K562 (cell line): Measurements from ENCODE around the gene PRKAR2B. TPM values are rescaled to one million over a fixed set of nuclear protein-coding genes. Genes with fewer than 3 reads are reported as not detected.
A peak's percentile ranks its signal among the peaks of the same experiment; 100 is the strongest.

ENCODE experiments used
- ATAC-seq: fragments of 200-7000 bp; cut with Tn5 transposase; 3 replicates; pipeline ENCODE4 v1.9.1; 2020; ENCODE audit warnings: moderate library complexity
- BruUV-seq: library from RNA; stranded (reverse); fragments of 400-500 nt; replicated peaks from 2 replicates; lab custom pipeline; 2021; lab: Mats Ljungman, UMichigan
- CTCF ChIA-PET: fragments of 300-600 bp; formaldehyde crosslinking; extraction: SDS; loops from one replicate; lab custom pipeline; 2021; ENCODE audit warnings: low intra/inter-chr PET ratio; lab: Yijun Ruan, JAX
- POLR2A ChIA-PET: fragments of 300-600, 350-650 bp; sonication (Branson Sonifier 250); formaldehyde crosslinking; extraction: SDS; loops from one replicate; lab custom pipeline; 2021; ENCODE audit warnings: antibody characterized with exemption, inconsistent platforms; lab: Yijun Ruan, JAX
- DNase-seq, 4 experiments: peaks; one replicate each; pipeline versions ENCODE4 v3.0.0 to v3.0.0-alpha.2; 2011 to 2018; ENCODE audit warnings: low spot score in 3 of 4, mixed read lengths in 3 of 4; ENCODE audit errors: extremely low read depth in 1 of 4
- FAIRE-seq: peaks from 2 replicates; lab custom pipeline; 2011; peaks lifted over from hg19 to GRCh38; lab: Jason Lieb, UNC
- H2AFZ ChIP-seq: 2 replicates; pipeline ENCODE4 v1.6.0; 2011; ENCODE audit warnings: low read depth, low read length, control low read depth, inconsistent platforms
- H3K27ac ChIP-seq: fragments of 200-600 bp; 3 replicates; pipeline ENCODE4 v1.8.0; 2011; ENCODE audit warnings: low read depth, mild to moderate bottlenecking, control low read depth, inconsistent platforms, low read length, moderate library complexity, mixed read lengths; ENCODE audit errors: extremely low read depth
- H3K27me3 ChIP-seq, 2 experiments: fragments of 300-600 bp in 1 of 2; 2 replicates in 1 of 2; 3 replicates in 1 of 2; pipeline versions ENCODE4 v1.6.0 to v1.8.0; 2011; ENCODE audit warnings: inconsistent platforms in 2 of 2, low read length in 2 of 2, mild to moderate bottlenecking in 1 of 2, mixed read lengths in 1 of 2, moderate library complexity in 1 of 2; ENCODE audit not compliant: control insufficient read depth in 2 of 2, insufficient read depth in 2 of 2
- H3K36me3 ChIP-seq: fragments of 300-600 bp; 3 replicates; pipeline ENCODE4 v1.8.0; 2011; ENCODE audit warnings: mild to moderate bottlenecking, low read length, inconsistent platforms; ENCODE audit not compliant: control insufficient read depth, insufficient read depth
- H3K4me1 ChIP-seq, 2 experiments: fragments of 200-600 bp in 1 of 2; replicated peaks in 1 of 2; 2 replicates in 1 of 2; 3 replicates in 1 of 2; pipeline versions ENCODE4 v1.5.1 to v1.8.0; 2011; ENCODE audit warnings: inconsistent platforms in 2 of 2, low read length in 2 of 2, mild to moderate bottlenecking in 1 of 2, mixed read lengths in 1 of 2, moderate library complexity in 1 of 2; ENCODE audit not compliant: control insufficient read depth in 2 of 2, insufficient read depth in 2 of 2
- H3K4me2 ChIP-seq: 2 replicates; pipeline ENCODE4 v1.6.1; 2011; ENCODE audit warnings: low read length, control low read depth, inconsistent platforms, mixed read lengths; ENCODE audit not compliant: insufficient read depth
- H3K4me3 ChIP-seq: fragments of 200-600 bp; sonication (generic), shearing (Covaris generic); 2 replicates; pipeline ENCODE4 v1.5.1; 2016; ENCODE audit warnings: control low read depth, inconsistent platforms
- H3K79me2 ChIP-seq: fragments of 200-600 bp; 3 replicates; pipeline ENCODE4 v1.8.0; 2011; ENCODE audit warnings: low read length, inconsistent platforms; ENCODE audit not compliant: control insufficient read depth, insufficient read depth
- H3K9ac ChIP-seq, 2 experiments: 2 replicates each; pipeline versions ENCODE4 v1.6.0 to v1.6.1; 2011; ENCODE audit warnings: low read depth in 2 of 2, low read length in 2 of 2, control low read depth in 1 of 2, inconsistent platforms in 1 of 2, mild to moderate bottlenecking in 1 of 2, mixed read lengths in 1 of 2; ENCODE audit not compliant: insufficient read depth in 1 of 2
- H3K9me1 ChIP-seq: one replicate; pipeline ENCODE4 v1.6.0; 2011; ENCODE audit warnings: inconsistent platforms, mild to moderate bottlenecking, low read length, moderate library complexity; ENCODE audit not compliant: control insufficient read depth, insufficient read depth
- H3K9me3 ChIP-seq: replicated peaks from 2 replicates; pipeline ENCODE4 v1.5.1; 2011; ENCODE audit warnings: low read depth, low read length, inconsistent platforms; ENCODE audit not compliant: control insufficient read depth, insufficient read depth
- H4K20me1 ChIP-seq: replicated peaks from 2 replicates; pipeline ENCODE4 v1.6.1; 2011; ENCODE audit warnings: low read length, inconsistent platforms, mixed read lengths; ENCODE audit not compliant: control insufficient read depth, insufficient read depth
- MGA ChIP-seq: fragments of 450-650 bp; IDR thresholded peaks from 2 replicates; pipeline ENCODE4 v1.6.1; 2016; ENCODE audit warnings: mild to moderate bottlenecking, moderate library complexity
- PRDM10 ChIP-seq: fragments of 450-650 bp; IDR thresholded peaks from 2 replicates; pipeline ENCODE4 v1.6.1; 2018; ENCODE audit not compliant: partially characterized antibody
- WGBS: fragments of 100-300 bp; shearing (Covaris generic); methylation state at CpG from one replicate; pipeline ENCODE4 v1.1.6; 2016; ENCODE audit warnings: low coverage, mixed read lengths; ENCODE audit not compliant: insufficient coverage; ENCODE audit errors: missing lambda C conversion rate; 5-methylcytosine and 5-hydroxymethylcytosine counted together
- in situ Hi-C: fragments of 300-500 bp; cut with MboI; formaldehyde crosslinking; loops from 4 replicates; pipeline ENCODE4 v1.15.0; 2018; ENCODE audit warnings: inconsistent platforms, mixed read lengths
- intact Hi-C: fragments of 100-400 bp; cut with micrococcal nuclease; formaldehyde crosslinking; loops from 2 replicates; pipeline ENCODE4 v1.14.2; 2022
- polyA plus RNA-seq, 8 experiments: library from polyadenylated mRNA; depleted of rRNA in 4 of 8; stranded (reverse) in 5 of 8; unstranded in 3 of 8; fragments of >200 nt; fragmentation: Nextera tagmentation in 2 of 8; fragmentation: Illumina TruSeq in 1 of 8; extraction: Ambion mirVana in 2 of 8; extraction: Trizol in 1 of 8; gene quantifications; 2 replicates each; pipeline versions ENCODE4 v1.2.1 to v1.2.3, GENCODE V29; 2011 to 2014; ENCODE audit warnings: inconsistent platforms in 1 of 8, missing spikeins in 1 of 8
- total RNA-seq, 7 experiments: library from RNA; depleted of rRNA in 6 of 7; stranded (reverse); fragments of >200 nt in 6 of 7; fragmentation: Illumina TruSeq in 2 of 7; extraction: Trizol in 2 of 7; gene quantifications; 2 replicates each; pipeline versions ENCODE4 v1.2.1 to v1.2.3, GENCODE V29; 2011 to 2021; ENCODE audit warnings: low replicate concordance in 1 of 7

The PRKAR2B gene
- total and polyA plus RNA-seq, 9 of the 15 experiments (the other 6 are each of a cell fraction or from before 2014, with no cell fraction given): 59.0 to 173 (median 129) TPM

GRCh38 chr7:107105591-107106245 lies 61.2 kb downstream of the PRKAR2B start:
- H3K27me3 ChIP-seq: no peaks in the 10 kb centered on the region
- H3K9me3 ChIP-seq: no peaks in the 10 kb centered on the region
- in situ Hi-C loops (no loop called here), intact Hi-C loops (no loop called here)
- 59% methylated on average over 4 of the region's 4 CpGs for WGBS
- H3K36me3 ChIP-seq: peaks cover 22% of the 10 kb centered on the region
- no peak for FAIRE-seq
- no peak overlapping the region for H3K4me3 ChIP-seq
- H3K9ac ChIP-seq: no peak overlapping the region
- no peak overlapping the region for H3K4me2 ChIP-seq
- CTCF ChIA-PET: no interaction called here
- BruUV-seq: no TSS peak
- no peak for DNase-seq
- no peak overlapping the region for H2AFZ ChIP-seq
- TF ChIP-seq MGA (no peak), PRDM10 (peak; percentile 48)
- POLR2A ChIA-PET: interaction anchor here (0.7 to 1.6 kb wide), 2 partner anchors 17 to 21 kb away, joined by 3 read pairs; no protein-coding TSS in a partner anchor
- no peak overlapping the region; the same call in 2 of the 3 replicates for H3K27ac ChIP-seq
- H3K4me1 ChIP-seq: peaks cover 25 to 56% of the 10 kb centered on the region in 2 experiments; a peak in 4 of 5 replicates
- no peaks in the 10 kb centered on the region; the same call in 1 of the 2 replicates for H4K20me1 ChIP-seq
- no peak for ATAC-seq
- H3K9me1 ChIP-seq: no peaks in the 10 kb centered on the region
- H3K79me2 ChIP-seq: peaks cover 97% of the 10 kb centered on the region
